ENCODE results near the gene SH3BP5L. TPM values are rescaled to one million over a fixed set of nuclear protein-coding genes. Genes with fewer than 3 reads are reported as not detected.

Gene SH3BP5L
- total and polyA plus RNA-seq, 2 experiments from 2014 or later, result 2.8 to 26.1 TPM

GRCh38 chr1:248873993-248874533, 48.3 kb upstream of the SH3BP5L start:
- H3K4me1 ChIP-seq (ENCODE audit: insufficient read depth), result peaks cover 6% of the 10 kb centered on the region
- H3K4me1 Mint-ChIP-seq, result peaks cover 3% of the 10 kb centered on the region
- H2AFZ ChIP-seq, result no peak overlapping the region
- H3K27ac ChIP-seq (ENCODE audit: low read depth), result no peak overlapping the region
- TF ChIP-seq NANOG (IDR thresholded peaks at IDR 0.05; ENCODE audit: borderline replicate concordance), result no peak
- no peak for TF ChIP-seq JUNB (IDR thresholded peaks at IDR 0.05; ENCODE audit: unreplicated experiment)
- TF ChIP-seq REST (IDR thresholded peaks at IDR 0.05; ENCODE audit: unreplicated experiment), result no peak
- TF ChIP-seq, protein P1, sequence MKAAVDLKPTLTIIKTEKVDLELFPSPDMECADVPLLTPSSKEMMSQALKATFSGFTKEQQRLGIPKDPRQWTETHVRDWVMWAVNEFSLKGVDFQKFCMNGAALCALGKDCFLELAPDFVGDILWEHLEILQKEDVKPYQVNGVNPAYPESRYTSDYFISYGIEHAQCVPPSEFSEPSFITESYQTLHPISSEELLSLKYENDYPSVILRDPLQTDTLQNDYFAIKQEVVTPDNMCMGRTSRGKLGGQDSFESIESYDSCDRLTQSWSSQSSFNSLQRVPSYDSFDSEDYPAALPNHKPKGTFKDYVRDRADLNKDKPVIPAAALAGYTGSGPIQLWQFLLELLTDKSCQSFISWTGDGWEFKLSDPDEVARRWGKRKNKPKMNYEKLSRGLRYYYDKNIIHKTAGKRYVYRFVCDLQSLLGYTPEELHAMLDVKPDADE (IDR thresholded peaks at IDR 0.05), result 0 out of 2 replicates have a peak, but pooled peaks have one; percentile 0
- peak; percentile 94 for TF ChIP-seq CREB1 (CRISPR knock-in tag; IDR thresholded peaks at IDR 0.05; ENCODE audit: low read depth)
- TF ChIP-seq STAT1 (IDR thresholded peaks at IDR 0.05; ENCODE audit: unreplicated experiment), result no peak
- peaks cover 19% of the 10 kb centered on the region for H3K27me3 Mint-ChIP-seq (ENCODE audit: insufficient read depth, low read depth, poor library complexity)
- peak overlapping the region; percentile 98 for H3K4me3 Mint-ChIP-seq
- H4K20me1 ChIP-seq (replicated peaks; ENCODE audit: insufficient read depth), result no peaks in the 10 kb centered on the region
- H3K27ac Mint-ChIP-seq, result peak overlapping the region; percentile 97
- ATAC-seq (peak; percentile 57), DNase-seq (ENCODE audit: low spot score) (peak; percentile 84)
- no peaks in the 10 kb centered on the region for H3K27me3 ChIP-seq (ENCODE audit: insufficient read depth)
- no peaks in the 10 kb centered on the region for H3K36me3 ChIP-seq (ENCODE audit: insufficient read depth)
- H3F3A ChIP-seq (replicated peaks; ENCODE audit: low read depth), result peaks cover 9% of the 10 kb centered on the region
- no peaks in the 10 kb centered on the region for H3K79me2 ChIP-seq (replicated peaks; ENCODE audit: insufficient read depth)
- peaks cover 13% of the 10 kb centered on the region for H3K9me3 Mint-ChIP-seq
- H3K9me2 ChIP-seq (ENCODE audit: insufficient read depth), result no peaks in the 10 kb centered on the region
- peak overlapping the region; percentile 92 for H3K4me3 ChIP-seq
- H3K4me2 ChIP-seq, result peak overlapping the region; percentile 76
- H3K36me3 Mint-ChIP-seq (ENCODE audit: low read depth), result peaks cover 4% of the 10 kb centered on the region; the same call in 1 of the 3 replicates

- Mint-ChIP-seq H3K36me3 (ENCODE audit: low read depth) (peaks cover 4% of the 10 kb centered on the region; the same call in 1 of the 3 replicates), H3K27me3 (ENCODE audit: insufficient read depth, low read depth, poor library complexity) (peaks cover 19% of the 10 kb centered on the region), H3K9me3 (peaks cover 13% of the 10 kb centered on the region), H3K4me3 (peak overlapping the region; percentile 98), H3K4me1 (peaks cover 3% of the 10 kb centered on the region), H3K27ac (peak overlapping the region; percentile 97)
- H3K27me3 ChIP-seq (ENCODE audit: insufficient read depth), result no peaks in the 10 kb centered on the region
- peak overlapping the region; percentile 98 for H2AFZ ChIP-seq
- H3K4me2 ChIP-seq, result peak overlapping the region; percentile 83
- H3K27ac ChIP-seq (ENCODE audit: low read depth), result peak overlapping the region; percentile 88
- H3K79me2 ChIP-seq (replicated peaks; ENCODE audit: insufficient read depth), result no peaks in the 10 kb centered on the region
- DNase-seq (ENCODE audit: low spot score), result peak; percentile 91
- H3K9me2 ChIP-seq (ENCODE audit: insufficient read depth), result no peaks in the 10 kb centered on the region
- H3K36me3 ChIP-seq (ENCODE audit: insufficient read depth), result no peaks in the 10 kb centered on the region
- ATAC-seq, result peak; percentile 84
- H3F3A ChIP-seq (replicated peaks; ENCODE audit: low read depth), result peaks cover 9% of the 10 kb centered on the region
- peak overlapping the region; percentile 92 for H3K4me3 ChIP-seq
- H4K20me1 ChIP-seq (replicated peaks; ENCODE audit: insufficient read depth), result no peaks in the 10 kb centered on the region
- H3K4me1 ChIP-seq (ENCODE audit: insufficient read depth), result peaks cover 6% of the 10 kb centered on the region
- TF ChIP-seq ZNF331 (CRISPR knock-in tag; IDR thresholded peaks at IDR 0.05; ENCODE audit: low read depth) (no peak), CREB1 (CRISPR knock-in tag; IDR thresholded peaks at IDR 0.05; ENCODE audit: low read depth) (peak; percentile 88), CTCF (conservative IDR thresholded peaks at IDR 0.05; ENCODE audit: low read depth in 2 of 2) (0 out of 4 replicates have a peak, but pooled peaks of 1 of the 2 experiments have one; percentile 0)
Measured at GRCh38 chr1:248873409-248873992, 47.8 kb upstream of the SH3BP5L start.

All from GM23338 (cell line).